Stimulated activated effector memory CD8-positive, alpha-beta T cell treated with anti-CD3 and anti-CD28 coated beads, Interleukin-12 subunit alpha, Interleukin-12 subunit beta, amount 100 ng/mL, for 72 hours (primary cell): ENCODE data around the gene PVR.
A peak's percentile ranks its signal among the peaks of the same experiment; 100 is the strongest.

Experiments
- ATAC-seq: fragments of 150-1000 bp; cut with Tn5 transposase; 2 replicates; pipeline ENCODE4 v1.10.0; 2021
- DNase-seq, 2 donors: peaks; one replicate each; pipeline ENCODE4 v3.0.0; 2021 to 2022; ENCODE audit warnings: low spot score in 2 of 2
- H3K27ac Mint-ChIP-seq: one replicate; pipeline ENCODE4 v1.8.0; 2022; ENCODE audit warnings: mild to moderate bottlenecking, mixed read lengths
- H3K36me3 Mint-ChIP-seq: one replicate; pipeline ENCODE4 v1.8.0; 2022; ENCODE audit warnings: mild to moderate bottlenecking, mixed read lengths
- H3K4me1 Mint-ChIP-seq: one replicate; pipeline ENCODE4 v1.8.0; 2022; ENCODE audit warnings: mixed read lengths
- H3K4me3 Mint-ChIP-seq: one replicate; pipeline ENCODE4 v1.8.0; 2022; ENCODE audit warnings: mild to moderate bottlenecking, mixed read lengths
- H3K9me3 Mint-ChIP-seq: one replicate; pipeline ENCODE4 v1.8.0; 2022; ENCODE audit warnings: mixed read lengths

Gene PVR

GRCh38 chr19:44689290-44690130 is 45.8 kb downstream of the PVR start:
- Mint-ChIP-seq H3K9me3 (no peaks in the 10 kb centered on the region), H3K27ac (no peak overlapping the region), H3K36me3 (peaks cover 10% of the 10 kb centered on the region), H3K4me3 (no peak overlapping the region), H3K4me1 (peaks cover 42% of the 10 kb centered on the region)
- ATAC-seq = peak; percentile 46
- DNase-seq = peak; percentile 64 to 85

- Mint-ChIP-seq H3K36me3 (peaks cover 10% of the 10 kb centered on the region), H3K4me3 (no peak overlapping the region), H3K27ac (no peak overlapping the region), H3K4me1 (peaks cover 38% of the 10 kb centered on the region), H3K9me3 (no peaks in the 10 kb centered on the region)
- ATAC-seq (no peak), DNase-seq (no peak)
Measured at GRCh38 chr19:44690131-44690440, 46.4 kb downstream of the PVR start.

GRCh38 chr19:44692379-44692721 is 48.6 kb downstream of the PVR start:
- H3K27ac Mint-ChIP-seq = peak overlapping the region; percentile 39
- H3K9me3 Mint-ChIP-seq = no peaks in the 10 kb centered on the region
- ATAC-seq (peak; percentile 41), DNase-seq (no peak)
- peak overlapping the region; percentile 62 for H3K4me3 Mint-ChIP-seq
- peaks cover 10% of the 10 kb centered on the region for H3K36me3 Mint-ChIP-seq
- peaks cover 35% of the 10 kb centered on the region for H3K4me1 Mint-ChIP-seq

DNA sequence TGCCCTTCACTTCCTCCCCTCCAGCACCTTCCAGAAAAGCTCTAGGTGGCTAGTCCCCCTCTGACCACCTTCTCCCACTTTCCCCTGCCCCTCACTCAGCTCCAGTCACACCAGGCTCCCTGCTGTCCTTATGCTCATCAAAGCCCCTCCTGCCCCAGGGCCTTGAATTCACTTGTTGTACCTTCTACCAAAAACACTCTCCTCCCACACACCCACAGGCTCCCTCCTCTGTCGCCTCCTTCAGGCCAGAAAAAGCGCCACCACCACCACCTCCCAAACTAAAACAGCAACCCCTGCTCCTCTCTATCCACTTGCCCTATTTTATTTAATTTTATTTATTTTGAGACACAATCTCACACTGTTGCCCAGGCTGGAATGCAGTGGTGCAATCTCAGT is 50.5 kb downstream of the PVR start:
- no peak for ATAC-seq

GRCh38 chr19:44696939-44697669 is 53.4 kb downstream of the PVR start:
- H3K4me3 Mint-ChIP-seq = no peak overlapping the region
- ATAC-seq (no peak), DNase-seq (no peak)
- H3K4me1 Mint-ChIP-seq = peaks cover 24% of the 10 kb centered on the region
- H3K36me3 Mint-ChIP-seq = peaks cover 10% of the 10 kb centered on the region
- no peaks in the 10 kb centered on the region for H3K9me3 Mint-ChIP-seq
- no peak overlapping the region for H3K27ac Mint-ChIP-seq

More for the DNA sequence above, 50.5 kb downstream of the PVR start:
- DNase-seq = no peak
- peak overlapping the region; percentile 17 for H3K4me3 Mint-ChIP-seq
- H3K27ac Mint-ChIP-seq = peak overlapping the region; percentile 51
- H3K4me1 Mint-ChIP-seq = peaks cover 39% of the 10 kb centered on the region
- H3K36me3 Mint-ChIP-seq = peaks cover 15% of the 10 kb centered on the region
- no peaks in the 10 kb centered on the region for H3K9me3 Mint-ChIP-seq

- Mint-ChIP-seq H3K9me3 (no peaks in the 10 kb centered on the region), H3K27ac (peak overlapping the region; percentile 60), H3K36me3 (peaks cover 10% of the 10 kb centered on the region), H3K4me3 (no peak overlapping the region), H3K4me1 (peaks cover 18% of the 10 kb centered on the region)
- ATAC-seq (no peak), DNase-seq (no peak)
Measured at GRCh38 chr19:44697670-44698034, 53.9 kb downstream of the PVR start.

DNA sequence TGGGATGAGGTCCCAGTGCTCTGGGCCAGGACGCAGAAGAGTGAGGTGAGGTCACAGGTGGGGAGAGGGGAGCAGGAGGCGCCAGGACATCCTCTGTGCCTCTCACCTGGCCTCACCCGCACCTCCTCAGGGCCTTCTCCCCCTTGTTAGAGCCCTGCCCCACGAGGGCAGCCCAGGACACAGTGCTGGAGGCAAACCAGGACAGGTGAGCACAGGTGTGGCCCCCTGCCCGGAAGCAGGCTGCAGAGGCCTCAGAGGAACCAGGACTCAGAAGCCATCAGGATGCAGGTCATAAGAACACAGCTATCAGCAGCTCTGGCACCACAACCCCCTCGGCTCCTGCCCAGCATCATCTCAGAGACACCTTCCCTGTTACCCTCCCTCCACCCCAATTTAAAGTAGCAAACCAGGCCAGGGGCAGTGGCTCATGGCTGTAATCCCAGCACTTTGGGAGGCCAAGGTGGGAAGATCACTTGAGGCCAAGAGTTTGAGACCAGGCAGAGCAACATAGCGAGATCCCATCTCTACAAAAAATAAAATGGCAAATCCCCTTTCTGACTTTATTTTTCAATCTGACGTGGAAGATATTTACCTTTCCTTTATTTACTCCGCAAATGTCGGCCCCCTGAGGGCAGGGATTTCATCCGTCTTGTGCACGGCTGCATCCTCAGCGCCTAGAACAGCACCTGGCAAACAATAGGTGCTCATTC is 54.9 kb downstream of the PVR start, which contains the start of gene CEACAM16:
Gene CEACAM16, plus strand, starts transcription at position 660 of the 710 bp plus-strand sequence. CDS start 2,306 bp downstream, outside the sequence.
- H3K27ac Mint-ChIP-seq = peak within 1 kb of the TSS; percentile 60
- no peak for DNase-seq
- H3K4me3 Mint-ChIP-seq = no peak within 1 kb of the TSS
- no peak for ATAC-seq
- H3K36me3 Mint-ChIP-seq = peaks cover 10% of the 10 kb centered on the region
- H3K9me3 Mint-ChIP-seq = no peaks in the 10 kb centered on the region
- peaks cover 14% of the 10 kb centered on the region for H3K4me1 Mint-ChIP-seq

GRCh38 chr19:44700547-44700946 is 56.8 kb downstream of the PVR start:
- Mint-ChIP-seq H3K36me3 (peaks cover 4% of the 10 kb centered on the region), H3K27ac (no peak overlapping the region), H3K9me3 (no peaks in the 10 kb centered on the region), H3K4me1 (peaks cover 7% of the 10 kb centered on the region), H3K4me3 (no peak overlapping the region)
- ATAC-seq (no peak), DNase-seq (no peak)

DNA sequence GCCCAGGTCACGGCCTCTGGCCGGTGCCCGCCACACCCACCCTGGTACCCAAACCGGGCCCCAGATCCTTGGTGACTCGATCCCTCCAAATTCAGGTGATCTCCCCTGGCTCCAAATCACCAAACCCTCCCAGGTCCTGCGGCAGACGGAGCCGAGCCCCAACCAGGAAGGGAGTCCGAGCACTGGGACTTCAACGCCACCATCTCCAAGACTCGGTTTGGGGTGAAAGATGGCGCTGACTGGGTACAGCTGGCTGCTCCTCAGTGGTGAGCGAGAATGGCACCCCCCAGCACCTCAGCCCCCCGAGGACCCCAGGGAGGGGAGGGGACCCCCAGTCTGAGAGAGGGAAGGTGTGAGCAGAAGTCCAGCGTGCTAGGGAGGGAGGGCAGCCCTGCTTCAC is 57.5 kb downstream of the PVR start:
- peaks cover 4% of the 10 kb centered on the region for H3K36me3 Mint-ChIP-seq
- no peak overlapping the region for H3K4me3 Mint-ChIP-seq
- peaks cover 7% of the 10 kb centered on the region for H3K4me1 Mint-ChIP-seq
- H3K27ac Mint-ChIP-seq = no peak overlapping the region
- no peak for ATAC-seq
- no peaks in the 10 kb centered on the region for H3K9me3 Mint-ChIP-seq
- DNase-seq = no peak

- H3K4me3 Mint-ChIP-seq = no peak overlapping the region
- no peak overlapping the region for H3K27ac Mint-ChIP-seq
- peaks cover 2% of the 10 kb centered on the region for H3K36me3 Mint-ChIP-seq
- H3K9me3 Mint-ChIP-seq = no peaks in the 10 kb centered on the region
- no peak for ATAC-seq
- no peak for DNase-seq
- H3K4me1 Mint-ChIP-seq = peaks cover 5% of the 10 kb centered on the region
Measured at GRCh38 chr19:44702551-44703176, 59.0 kb downstream of the PVR start.

GRCh38 chr19:44703336-44704078 is 59.8 kb downstream of the PVR start:
- Mint-ChIP-seq H3K9me3 (no peaks in the 10 kb centered on the region), H3K4me3 (no peak overlapping the region), H3K4me1 (no peaks in the 10 kb centered on the region), H3K36me3 (no peaks in the 10 kb centered on the region), H3K27ac (no peak overlapping the region)
- DNase-seq = no peak
- no peak for ATAC-seq

DNA sequence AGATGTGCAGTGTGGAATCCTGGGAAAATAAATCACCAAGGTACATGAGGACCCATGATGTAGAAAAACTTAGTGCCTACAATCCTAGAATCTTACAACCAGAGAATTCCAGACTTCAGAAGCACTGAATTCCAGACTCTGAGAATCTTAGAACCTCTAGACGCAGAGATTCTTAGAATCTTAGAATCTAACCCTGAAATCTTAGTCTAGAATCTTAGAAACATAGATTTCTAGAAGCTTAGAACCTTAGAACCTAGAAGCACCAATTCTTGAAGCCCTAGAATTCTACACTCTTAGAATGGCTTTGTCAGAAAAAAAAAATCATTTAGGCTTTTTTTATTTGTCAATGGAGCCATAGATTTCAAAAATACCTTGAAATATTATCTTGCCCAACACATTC is 61.3 kb downstream of the PVR start:
- Mint-ChIP-seq H3K4me3 (no peak overlapping the region), H3K36me3 (no peaks in the 10 kb centered on the region), H3K9me3 (no peaks in the 10 kb centered on the region), H3K27ac (no peak overlapping the region), H3K4me1 (peaks cover 2% of the 10 kb centered on the region)
- DNase-seq (no peak), ATAC-seq (no peak)

DNA sequence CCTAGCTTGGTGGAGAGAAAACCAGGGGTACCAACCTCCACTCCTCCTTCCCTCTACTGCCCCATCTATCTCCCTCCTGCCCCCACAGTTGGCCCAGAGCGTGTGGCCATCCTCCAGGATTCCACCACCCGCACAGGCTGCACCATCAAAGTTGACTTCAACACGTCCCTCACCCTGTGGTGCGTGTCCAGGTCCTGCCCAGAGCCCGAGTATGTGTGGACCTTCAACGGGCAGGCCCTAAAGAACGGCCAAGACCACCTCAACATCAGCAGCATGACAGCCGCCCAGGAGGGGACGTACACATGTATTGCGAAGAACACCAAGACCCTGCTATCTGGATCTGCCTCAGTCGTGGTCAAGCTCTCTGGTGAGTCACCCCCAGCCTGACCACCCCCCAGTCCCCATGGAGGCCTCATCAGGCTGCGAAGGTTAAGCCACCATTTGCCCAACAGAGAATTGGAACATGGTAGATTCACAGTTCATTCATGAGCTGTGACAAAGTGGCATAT is 61.8 kb downstream of the PVR start:
- Mint-ChIP-seq H3K4me1 (peaks cover 8% of the 10 kb centered on the region), H3K27ac (no peak overlapping the region), H3K4me3 (no peak overlapping the region), H3K36me3 (no peaks in the 10 kb centered on the region), H3K9me3 (no peaks in the 10 kb centered on the region)
- DNase-seq (no peak), ATAC-seq (no peak)

DNA sequence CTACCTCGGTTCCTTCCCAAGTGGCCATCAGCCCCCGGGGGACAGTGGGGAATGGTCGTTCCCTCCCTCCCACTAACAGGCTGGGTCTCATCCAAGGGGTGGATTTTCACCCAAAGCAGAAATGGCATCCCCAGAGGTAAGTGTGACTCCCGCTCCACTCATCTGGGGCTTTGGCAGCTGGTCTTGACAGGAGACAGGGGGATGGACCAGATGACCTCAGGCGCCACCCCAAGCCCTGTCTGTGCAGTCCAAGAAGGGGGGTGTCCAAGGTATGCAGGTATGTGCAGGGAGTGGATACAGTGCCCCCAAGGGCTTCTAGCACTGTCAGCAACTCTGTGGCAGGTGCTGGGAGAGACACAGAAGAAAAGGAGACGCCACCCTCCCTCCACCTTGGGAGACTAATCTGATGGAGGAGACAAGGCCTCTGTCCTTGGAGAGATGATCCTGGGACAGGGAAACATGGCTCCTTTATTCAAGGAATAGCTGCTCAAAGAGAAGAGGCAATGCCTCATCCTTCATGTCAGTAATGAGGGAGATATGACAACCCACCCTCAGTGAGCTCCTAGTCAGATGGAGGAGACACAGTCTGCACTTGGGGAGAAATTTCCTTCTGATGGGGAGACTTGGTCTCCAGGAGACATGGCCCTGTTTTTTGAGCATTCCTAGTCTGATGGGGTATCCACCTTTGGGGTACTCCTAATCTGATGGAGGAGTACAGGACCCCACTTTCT is 63.0 kb downstream of the PVR start:
- Mint-ChIP-seq H3K4me3 (no peak overlapping the region), H3K36me3 (no peaks in the 10 kb centered on the region), H3K27ac (no peak overlapping the region), H3K9me3 (no peaks in the 10 kb centered on the region), H3K4me1 (peaks cover 12% of the 10 kb centered on the region)
- DNase-seq = no peak
- ATAC-seq = no peak
